Measurements from ENCODE around the gene C12orf57. TPM values are rescaled to one million over a fixed set of nuclear protein-coding genes. Genes with fewer than 3 reads are reported as not detected.
A peak's percentile ranks its signal among the peaks of the same experiment; 100 is the strongest.

C12orf57 gene
- total and polyA plus RNA-seq, 2 of the 13 experiments (the other 11 are each of a cell fraction or from before 2014, with no cell fraction given) = 84.0 to 287 TPM

- ChIA-PET CTCF (ENCODE audit: low intra/inter-chr PET ratio, low total read pairs) (no interaction called here), POLR2A (interaction anchor here (0.8 to 1.5 kb wide), 4 partner anchors 10 to 30 kb away, joined by 3 to 10 read pairs (median 3); partner anchors contain the start of genes C12orf57 and RNU7-1)
- no peaks in the 10 kb centered on the region for H3K9me3 ChIP-seq (ENCODE audit: low read length)
- H3K27ac ChIP-seq (ENCODE audit: extremely low read length, insufficient read depth, low read length) = no peak overlapping the region
- DNase-seq (ENCODE audit: low spot score) (no peak), ATAC-seq (no peak), FAIRE-seq (no peak)
- H3K36me3 ChIP-seq (replicated peaks in 1 of 2; ENCODE audit: control insufficient read depth in 1 of 2, insufficient read depth in 2 of 2, low read length in 2 of 2) = peaks cover 14 to 37% of the 10 kb centered on the region in 2 experiments
- H3K4me3 ChIP-seq (replicated peaks in 1 of 3; ENCODE audit: insufficient read depth in 1 of 3, low read depth in 2 of 3, low read length in 3 of 3) = no peak overlapping the region
- no peak overlapping the region for H3K9ac ChIP-seq (ENCODE audit: insufficient read depth, low read depth, low read length)
- TF ChIP-seq POLR2A (IDR thresholded peaks at IDR 0.05; ENCODE audit: insufficient read depth in 1 of 2, low read depth in 2 of 2, low read length in 2 of 2) = 0 out of 4 replicates have a peak, but pooled peaks of 1 of the 2 experiments have one; percentile 15
- peak; percentile 31; the same call in 1 of the 2 replicates for TF ChIP-seq POLR2G (IDR thresholded peaks at IDR 0.05; ENCODE audit: low read depth, low read length)
- TF ChIP-seq MYPOP (CRISPR knock-in tag; IDR thresholded peaks at IDR 0.05) = no peak
- TF ChIP-seq RBM22 (optimal IDR thresholded peaks at IDR 0.05; ENCODE audit: low read length) = peak; percentile 29
- no peak for TF ChIP-seq GTF3A (CRISPR knock-in tag; conservative IDR thresholded peaks at IDR 0.05)
- no TSS peak for BruUV-seq (replicated peaks)
- H4K20me1 ChIP-seq (ENCODE audit: insufficient read depth, low read length) = no peaks in the 10 kb centered on the region
- no peak overlapping the region for H3K4me2 ChIP-seq (ENCODE audit: low read depth, low read length)
- no peaks in the 10 kb centered on the region; a peak in 1 of 5 replicates for H3K27me3 ChIP-seq (ENCODE audit: control insufficient read depth in 1 of 2, insufficient read depth in 2 of 2, low read length in 2 of 2)
- in situ Hi-C loops (cut with HindIII; ENCODE audit: extremely low pct_ligation_motif_present, low pct_unique_long_range_greater_than_20kb) (no loop called here), intact Hi-C loops (cut with micrococcal nuclease; ENCODE audit: unreplicated experiment) (no loop called here)
- peaks cover 33% of the 10 kb centered on the region for H3K79me2 ChIP-seq (ENCODE audit: insufficient read depth, low read length)
- peaks cover 33% of the 10 kb centered on the region for H3K4me1 ChIP-seq (ENCODE audit: insufficient read depth, low read length)
- H2AFZ ChIP-seq (ENCODE audit: low read length) = no peak overlapping the region
- 91% methylated on average over 6 of the region's 6 CpGs for WGBS (ENCODE audit: low lambda C conversion rate)
These were observed 30.4 kb downstream of the C12orf57 start for GRCh38 chr12:6974180-6974579.

GRCh38 chr12:6975297-6976032 lies 31.6 kb downstream of the C12orf57 start:
- in situ Hi-C loops (cut with HindIII; ENCODE audit: extremely low pct_ligation_motif_present, low pct_unique_long_range_greater_than_20kb) (no loop called here), intact Hi-C loops (cut with micrococcal nuclease; ENCODE audit: unreplicated experiment) (no loop called here)
- Histone ChIP-seq H3K27me3 (ENCODE audit: control insufficient read depth in 1 of 2, insufficient read depth in 2 of 2, low read length in 2 of 2) (no peaks in the 10 kb centered on the region; a peak in 1 of 5 replicates), H3K27ac (ENCODE audit: extremely low read length, insufficient read depth, low read length) (no peak overlapping the region), H4K20me1 (ENCODE audit: insufficient read depth, low read length) (no peaks in the 10 kb centered on the region), H3K36me3 (replicated peaks in 1 of 2; ENCODE audit: control insufficient read depth in 1 of 2, insufficient read depth in 2 of 2, low read length in 2 of 2) (peaks cover 14 to 42% of the 10 kb centered on the region in 2 experiments), H3K4me2 (ENCODE audit: low read depth, low read length) (no peak overlapping the region), H3K4me1 (ENCODE audit: insufficient read depth, low read length) (peaks cover 43% of the 10 kb centered on the region), H3K4me3 (replicated peaks in 1 of 3; ENCODE audit: insufficient read depth in 1 of 3, low read depth in 2 of 3, low read length in 3 of 3) (no peak overlapping the region), H2AFZ (ENCODE audit: low read length) (no peak overlapping the region), H3K9me3 (ENCODE audit: low read length) (no peaks in the 10 kb centered on the region), H3K9ac (ENCODE audit: insufficient read depth, low read depth, low read length) (no peak overlapping the region), H3K79me2 (ENCODE audit: insufficient read depth, low read length) (peaks cover 24% of the 10 kb centered on the region)
- WGBS (ENCODE audit: low lambda C conversion rate) = 100% methylated on average over 2 of the region's 2 CpGs
- BruUV-seq (replicated peaks) = no TSS peak
- ChIA-PET CTCF (ENCODE audit: low intra/inter-chr PET ratio, low total read pairs) (no interaction called here), POLR2A (interaction anchor here (0.6 to 2.2 kb wide), 5 partner anchors 29 to 133 kb away, joined by 3 to 10 read pairs (median 4); partner anchors contain the start of genes C12orf57, LPCAT3 and RNU7-1)
- no peak for ATAC-seq
- TF ChIP-seq NCOA1 (CRISPR knock-in tag; IDR thresholded peaks at IDR 0.05) (no peak), RBFOX2 (IDR thresholded peaks at IDR 0.05; ENCODE audit: low read depth, low read length) (0 out of 2 replicates have a peak, but pooled peaks have one; percentile 32), RBM22 (optimal IDR thresholded peaks at IDR 0.05; ENCODE audit: low read length) (peak; percentile 81), POLR2AphosphoS5 (IDR thresholded peaks at IDR 0.05; ENCODE audit: low read depth, low read length) (peak; percentile 52; the same call in 1 of the 2 replicates), RNF219 (CRISPR knock-in tag; IDR thresholded peaks at IDR 0.05) (no peak), POLR2G (IDR thresholded peaks at IDR 0.05; ENCODE audit: low read depth, low read length) (peak; percentile 35; the same call in 1 of the 2 replicates)
- FAIRE-seq = no peak
- no peak for DNase-seq (ENCODE audit: low spot score)
